ENCODE results near the gene NXPH4.

NXPH4 gene

DNA sequence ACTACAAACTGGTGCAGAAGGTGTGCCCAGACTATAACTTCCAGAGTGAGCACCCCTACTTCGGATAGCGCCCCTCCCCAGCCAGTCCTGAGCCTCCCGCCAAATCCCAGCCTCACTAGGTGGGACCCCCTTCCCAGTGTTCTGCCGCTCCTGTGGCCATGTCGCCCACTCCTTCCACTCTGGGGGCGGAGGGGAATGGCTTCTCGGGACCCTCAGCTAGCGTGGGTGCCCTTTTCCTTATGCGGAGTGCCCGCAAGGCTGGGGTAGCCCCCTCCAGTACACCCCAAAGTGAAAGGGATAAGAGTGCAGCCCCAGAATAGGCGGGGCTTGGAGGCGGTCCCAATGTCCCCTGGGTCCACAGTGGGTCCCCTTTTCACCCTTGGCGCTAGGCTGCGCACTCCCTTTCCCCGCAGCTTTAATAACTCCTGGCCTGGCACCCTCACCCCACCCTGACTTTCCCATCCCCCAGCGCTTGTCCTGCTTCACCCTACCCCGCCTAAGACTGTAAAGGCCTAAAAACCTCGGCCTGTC lies 9.2 kb downstream of the NXPH4 start:
- TF ChIP-seq, protein P1, sequence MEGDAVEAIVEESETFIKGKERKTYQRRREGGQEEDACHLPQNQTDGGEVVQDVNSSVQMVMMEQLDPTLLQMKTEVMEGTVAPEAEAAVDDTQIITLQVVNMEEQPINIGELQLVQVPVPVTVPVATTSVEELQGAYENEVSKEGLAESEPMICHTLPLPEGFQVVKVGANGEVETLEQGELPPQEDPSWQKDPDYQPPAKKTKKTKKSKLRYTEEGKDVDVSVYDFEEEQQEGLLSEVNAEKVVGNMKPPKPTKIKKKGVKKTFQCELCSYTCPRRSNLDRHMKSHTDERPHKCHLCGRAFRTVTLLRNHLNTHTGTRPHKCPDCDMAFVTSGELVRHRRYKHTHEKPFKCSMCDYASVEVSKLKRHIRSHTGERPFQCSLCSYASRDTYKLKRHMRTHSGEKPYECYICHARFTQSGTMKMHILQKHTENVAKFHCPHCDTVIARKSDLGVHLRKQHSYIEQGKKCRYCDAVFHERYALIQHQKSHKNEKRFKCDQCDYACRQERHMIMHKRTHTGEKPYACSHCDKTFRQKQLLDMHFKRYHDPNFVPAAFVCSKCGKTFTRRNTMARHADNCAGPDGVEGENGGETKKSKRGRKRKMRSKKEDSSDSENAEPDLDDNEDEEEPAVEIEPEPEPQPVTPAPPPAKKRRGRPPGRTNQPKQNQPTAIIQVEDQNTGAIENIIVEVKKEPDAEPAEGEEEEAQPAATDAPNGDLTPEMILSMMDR (conservative IDR thresholded peaks at IDR 0.05; ENCODE audit: low read length): no peak
- H3K4me3 ChIP-seq (ENCODE audit: low read length): no peak overlapping the region
- no peak for DNase-seq (ENCODE audit: low read depth)

DNA sequence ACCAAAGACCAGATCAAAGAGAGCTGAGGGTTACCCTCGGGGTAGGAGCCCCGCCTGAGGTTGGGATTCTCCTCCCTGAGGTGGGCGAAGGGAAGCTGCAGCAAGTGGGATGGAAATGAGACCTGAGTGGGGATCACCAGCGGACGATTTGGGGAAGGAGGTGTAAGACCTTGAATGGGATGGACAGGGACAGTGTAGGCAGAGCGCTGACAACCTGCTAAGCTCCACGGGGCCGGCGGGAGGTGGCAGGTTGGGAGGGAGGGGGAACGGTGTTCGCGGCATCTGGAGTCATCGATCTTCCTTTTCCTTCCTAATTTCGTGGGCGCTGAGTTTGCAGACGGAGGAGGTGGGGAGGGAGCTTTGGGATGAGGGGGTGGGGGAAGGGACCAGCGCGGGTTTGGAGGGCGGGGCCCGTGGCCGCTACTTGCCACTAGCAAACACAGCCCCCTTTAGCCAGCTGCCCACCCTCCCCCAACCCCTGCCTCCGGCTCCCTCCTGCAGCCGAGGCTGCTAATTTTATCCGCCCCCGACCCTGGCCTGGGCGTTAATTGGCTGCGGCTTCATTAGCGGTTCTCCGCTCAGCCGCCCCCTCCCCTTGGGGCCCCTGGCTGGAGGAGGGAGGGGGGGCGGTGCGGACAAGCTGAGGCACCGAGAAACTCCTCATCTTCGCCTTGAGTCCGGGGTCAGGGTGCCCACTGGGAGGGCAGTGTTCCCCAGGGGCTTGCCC lies 10.2 kb downstream of the NXPH4 start:
- no peak for DNase-seq (ENCODE audit: low read depth)
- H3K4me3 ChIP-seq (ENCODE audit: low read length): no peak overlapping the region
- TF ChIP-seq, protein P1 (conservative IDR thresholded peaks at IDR 0.05; ENCODE audit: low read length): no peak

DNA sequence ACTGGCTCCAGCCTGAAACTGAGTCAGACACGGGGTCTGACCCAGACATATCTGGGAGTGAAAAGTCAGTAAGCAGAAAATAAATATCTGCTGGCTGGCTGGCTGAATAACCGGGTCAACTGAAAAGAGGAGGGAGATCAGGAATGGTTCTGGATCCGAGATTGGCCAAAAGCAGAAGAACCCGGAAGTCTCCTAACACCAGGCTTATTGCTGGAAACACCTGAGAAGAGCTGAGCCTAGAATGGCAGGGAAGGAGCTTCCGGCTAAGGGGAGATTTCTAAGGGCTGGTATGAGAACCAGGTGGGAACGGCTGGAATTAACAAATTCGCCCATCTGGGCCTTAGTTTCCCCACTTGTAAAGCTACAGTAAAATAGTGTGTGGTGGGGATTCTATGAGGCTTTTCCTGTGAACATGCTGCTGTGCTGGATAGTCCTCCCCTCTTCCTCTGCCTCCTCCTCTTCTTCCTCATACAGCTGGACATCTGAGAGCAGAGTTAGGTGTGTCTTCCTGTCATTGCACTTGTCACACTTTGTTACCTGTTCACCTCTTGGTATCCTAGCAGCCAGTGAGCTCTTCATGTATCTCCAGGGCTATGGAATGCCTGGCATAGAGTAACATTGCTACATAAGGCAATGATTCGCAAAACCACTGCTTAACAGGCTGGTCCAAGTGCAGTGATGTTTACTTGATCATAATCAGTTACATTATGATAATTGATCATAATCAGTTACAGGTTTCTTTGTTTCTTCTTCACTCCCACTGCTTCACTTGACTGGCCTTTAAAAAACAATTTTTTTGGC lies 10.9 kb downstream of the NXPH4 start:
- H3K4me3 ChIP-seq (ENCODE audit: low read length): no peak overlapping the region
- peak; percentile 50 for DNase-seq (ENCODE audit: low read depth)
- TF ChIP-seq, protein P1 (conservative IDR thresholded peaks at IDR 0.05; ENCODE audit: low read length): no peak

DNA sequence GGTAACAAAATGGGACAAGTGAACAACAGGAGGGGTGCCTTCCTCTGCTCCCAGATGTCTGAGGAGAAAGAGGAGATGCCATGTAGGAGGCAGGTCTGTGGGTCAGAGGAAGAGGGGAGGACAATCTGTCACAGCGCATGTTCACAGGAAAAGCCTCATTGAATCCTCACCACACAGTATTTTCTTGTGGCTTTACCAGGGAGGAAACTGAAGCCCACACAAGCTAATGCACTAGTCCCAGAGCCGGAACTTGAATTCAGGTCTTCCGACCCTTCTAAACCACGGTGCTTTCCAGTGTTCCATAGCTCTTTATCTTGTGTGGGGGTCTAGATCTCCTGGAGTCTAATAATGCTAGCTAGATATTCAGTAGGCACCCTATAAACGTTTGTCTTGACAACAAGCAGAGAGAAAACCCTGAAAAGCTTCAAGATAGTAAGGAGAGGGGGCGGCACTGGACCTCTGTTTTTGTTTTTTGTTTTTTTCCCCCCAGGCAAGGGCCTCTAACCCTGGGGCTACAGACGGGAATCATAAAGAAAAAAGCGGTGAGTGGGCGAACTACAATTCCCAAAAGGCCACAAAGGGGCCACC lies 12.5 kb downstream of the NXPH4 start:
- peak; percentile 47 for DNase-seq (ENCODE audit: low read depth)
- peak overlapping the region; percentile 97 for H3K4me3 ChIP-seq (ENCODE audit: low read length)
- TF ChIP-seq, protein P1 (conservative IDR thresholded peaks at IDR 0.05; ENCODE audit: low read length): no peak

DNA sequence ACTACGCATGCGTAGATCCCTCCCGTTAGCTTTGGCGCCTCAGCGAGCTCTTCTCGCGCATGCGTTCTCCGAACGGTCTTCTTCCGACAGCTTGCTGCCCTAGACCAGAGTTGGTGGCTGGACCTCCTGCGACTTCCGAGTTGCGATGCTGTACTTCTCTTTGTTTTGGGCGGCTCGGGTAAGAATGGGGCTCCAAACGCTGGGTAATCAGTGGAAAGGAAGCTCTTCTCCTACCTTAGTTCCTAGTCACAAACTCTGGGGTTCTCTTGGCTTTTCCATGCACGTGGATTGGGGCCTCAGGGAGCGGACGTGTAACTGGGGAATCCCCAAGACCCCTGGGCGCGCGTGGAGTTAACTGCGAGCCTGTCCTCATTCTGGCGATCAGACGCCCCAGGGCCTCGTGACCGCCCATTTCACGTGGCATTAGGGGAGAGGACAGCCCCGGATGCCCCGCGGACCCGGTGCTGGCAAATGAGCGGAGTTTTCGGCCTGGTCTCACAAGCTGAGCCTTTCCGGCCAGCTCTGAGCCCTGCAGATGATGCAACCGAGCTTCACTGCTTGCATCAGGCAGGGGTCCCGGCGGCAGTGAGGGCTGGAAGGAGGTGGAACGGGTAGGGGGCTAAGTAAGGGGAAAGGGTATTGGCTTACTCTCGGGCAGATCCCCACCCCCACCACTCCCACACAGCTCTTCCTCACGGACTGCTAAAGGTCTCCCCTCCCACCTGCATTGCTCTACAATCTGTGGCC lies 13.2 kb downstream of the NXPH4 start, which contains the start of gene SHMT2:
Gene SHMT2 (plus strand): TSS at position 78 of the 747 bp plus-strand sequence. CDS start 68 bp downstream, at position 146.
- peak; percentile 96 for DNase-seq (ENCODE audit: low read depth)
- peak within 1 kb of the TSS; percentile 97 for H3K4me3 ChIP-seq (ENCODE audit: low read length)
- TF ChIP-seq, protein P1 (conservative IDR thresholded peaks at IDR 0.05; ENCODE audit: low read length): no peak

DNA sequence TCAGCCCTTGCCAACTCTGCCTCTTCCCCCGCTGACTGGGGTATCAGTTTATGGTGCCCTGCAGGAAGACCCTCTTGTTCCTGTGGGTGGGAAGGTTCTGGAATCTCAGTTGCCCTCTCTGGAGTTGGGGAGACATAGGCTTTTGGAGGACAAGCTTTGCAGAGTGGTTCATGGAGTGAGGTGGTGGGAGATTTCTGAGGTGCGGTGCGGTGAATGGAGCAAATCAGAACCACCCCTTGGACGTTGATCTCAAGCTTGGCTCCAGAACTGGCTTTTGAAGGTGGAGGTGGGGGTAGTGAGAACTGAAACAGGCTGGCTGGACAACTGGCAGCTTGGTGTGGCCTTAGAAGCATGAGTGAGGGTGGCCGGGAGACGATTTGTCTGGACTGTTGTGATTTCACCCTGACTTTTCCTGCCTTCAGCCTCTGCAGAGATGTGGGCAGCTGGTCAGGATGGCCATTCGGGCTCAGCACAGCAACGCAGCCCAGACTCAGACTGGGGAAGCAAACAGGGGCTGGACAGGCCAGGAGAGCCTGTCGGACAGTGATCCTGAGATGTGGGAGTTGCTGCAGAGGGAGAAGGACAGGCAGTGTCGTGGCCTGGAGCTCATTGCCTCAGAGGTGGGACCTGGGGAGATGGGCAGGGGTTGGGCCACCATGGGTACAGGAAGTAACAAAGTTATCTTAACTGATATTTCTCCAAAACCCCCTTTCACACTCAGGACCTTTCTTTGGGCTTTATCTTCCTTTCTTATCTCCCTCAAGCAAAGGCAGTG lies 14.0 kb downstream of the NXPH4 start:
- no peak for DNase-seq (ENCODE audit: low read depth)
- TF ChIP-seq, protein P1 (conservative IDR thresholded peaks at IDR 0.05; ENCODE audit: low read length): no peak
- H3K4me3 ChIP-seq (ENCODE audit: low read length): peak overlapping the region; percentile 97
